Left ventricle myocardium inferior (tissue), 1 donor: ENCODE data around the gene PARPBP. TPM values are rescaled to one million over a fixed set of nuclear protein-coding genes. Genes with fewer than 3 reads are reported as not detected.
"Not testable (repeated sequence)": the region's sequence is repeated elsewhere in the genome, so short reads cannot be mapped to it uniquely, and the experiment has no call there.

ENCODE experiments used
- DNase-seq: peaks from one replicate; pipeline ENCODE4 v3.0.0-alpha.2; 2020
- H3K27ac ChIP-seq: fragments of 200-600 bp; replicated peaks from 2 replicates; pipeline ENCODE4 v1.8.0; 2021
- H3K27me3 ChIP-seq: fragments of 200-600 bp; 2 replicates; pipeline ENCODE4 v1.8.0; 2021; ENCODE audit warnings: low read depth
- H3K36me3 ChIP-seq: fragments of 200-600 bp; 2 replicates; pipeline ENCODE4 v1.8.0; 2021
- H3K4me1 ChIP-seq: fragments of 200-600 bp; 2 replicates; pipeline ENCODE4 v1.8.0; 2021
- H3K4me3 ChIP-seq: fragments of 200-600 bp; 2 replicates; pipeline ENCODE4 v1.8.0; 2021; ENCODE audit warnings: mild to moderate bottlenecking, moderate library complexity
- H3K9me3 ChIP-seq: fragments of 200-600 bp; replicated peaks from 2 replicates; pipeline ENCODE4 v1.8.0; 2021
- intact Hi-C: fragments of 100-400 bp; cut with micrococcal nuclease; formaldehyde crosslinking; loops from one replicate; pipeline ENCODE4 v1.11.0; 2022
- total RNA-seq: library from RNA; stranded (reverse); fragmentation: NEBNext Ultra II Directional; extraction: Animal tissue kit (Norgen Biotek cat#: 25700); gene quantifications from one replicate; pipeline ENCODE4 v1.2.1, GENCODE V29; 2021
- TF ChIP-seq, protein P1 (sequence below): fragments of 200-600 bp; IDR thresholded peaks from 2 replicates; pipeline ENCODE4 v1.8.0; 2021; ENCODE audit warnings: antibody characterized with exemption, mild to moderate bottlenecking, borderline replicate concordance
- donor health status: DM: no; HTN: yes; CAD: no; lungs with severe emphysema.

PARPBP gene
- total RNA-seq, 1 donor from 2014 or later = 0.33 TPM

DNA sequence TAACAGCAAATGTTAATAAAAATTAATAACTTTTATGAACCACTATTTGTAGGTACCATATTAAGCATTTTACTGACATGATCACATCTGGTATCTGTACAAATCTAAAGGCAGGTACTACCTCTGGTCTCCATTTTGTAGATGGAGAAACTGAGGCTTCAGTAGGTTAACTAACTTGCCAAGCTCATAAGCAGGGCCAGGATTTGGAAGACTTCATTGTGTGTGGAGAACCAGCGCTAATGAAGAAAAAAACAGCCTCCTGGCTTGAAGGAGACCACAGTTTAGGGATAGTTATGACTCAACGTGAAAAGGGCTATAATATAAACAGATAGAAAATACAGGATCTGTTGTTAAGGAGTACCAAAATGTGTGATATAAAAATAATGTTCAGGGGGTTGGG is 1.1 kb upstream of the PARPBP start:
- Histone ChIP-seq H3K36me3 (peaks cover 25% of the 10 kb centered on the region), H3K9me3 (no peaks in the 10 kb centered on the region), H3K27me3 (no peaks in the 10 kb centered on the region), H3K4me1 (peaks cover 24% of the 10 kb centered on the region), H3K4me3 (peak overlapping the region; percentile 88), H3K27ac (no peak overlapping the region)
- intact Hi-C loops = no loop called here
- no peak for DNase-seq
- TF ChIP-seq, protein P1, sequence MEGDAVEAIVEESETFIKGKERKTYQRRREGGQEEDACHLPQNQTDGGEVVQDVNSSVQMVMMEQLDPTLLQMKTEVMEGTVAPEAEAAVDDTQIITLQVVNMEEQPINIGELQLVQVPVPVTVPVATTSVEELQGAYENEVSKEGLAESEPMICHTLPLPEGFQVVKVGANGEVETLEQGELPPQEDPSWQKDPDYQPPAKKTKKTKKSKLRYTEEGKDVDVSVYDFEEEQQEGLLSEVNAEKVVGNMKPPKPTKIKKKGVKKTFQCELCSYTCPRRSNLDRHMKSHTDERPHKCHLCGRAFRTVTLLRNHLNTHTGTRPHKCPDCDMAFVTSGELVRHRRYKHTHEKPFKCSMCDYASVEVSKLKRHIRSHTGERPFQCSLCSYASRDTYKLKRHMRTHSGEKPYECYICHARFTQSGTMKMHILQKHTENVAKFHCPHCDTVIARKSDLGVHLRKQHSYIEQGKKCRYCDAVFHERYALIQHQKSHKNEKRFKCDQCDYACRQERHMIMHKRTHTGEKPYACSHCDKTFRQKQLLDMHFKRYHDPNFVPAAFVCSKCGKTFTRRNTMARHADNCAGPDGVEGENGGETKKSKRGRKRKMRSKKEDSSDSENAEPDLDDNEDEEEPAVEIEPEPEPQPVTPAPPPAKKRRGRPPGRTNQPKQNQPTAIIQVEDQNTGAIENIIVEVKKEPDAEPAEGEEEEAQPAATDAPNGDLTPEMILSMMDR = no peak

DNA sequence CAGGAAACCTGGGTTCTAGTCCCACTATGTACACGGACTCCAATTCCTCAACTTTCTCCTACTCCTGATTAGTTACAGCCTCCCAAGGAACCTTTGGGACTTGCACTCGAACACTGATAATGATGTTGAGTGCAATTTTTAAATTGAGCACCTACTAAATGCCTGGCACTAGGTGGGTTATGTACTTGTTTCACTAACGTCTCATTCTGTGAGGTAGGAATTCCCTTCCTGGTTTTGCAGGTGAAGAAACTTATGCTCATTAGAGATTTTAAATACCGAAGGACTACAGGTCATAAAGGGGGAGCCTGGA is 536 bp downstream of the PARPBP start:
- Histone ChIP-seq H3K27ac (no peak overlapping the region), H3K4me1 (peaks cover 24% of the 10 kb centered on the region)
- intact Hi-C loops = no loop called here

DNA sequence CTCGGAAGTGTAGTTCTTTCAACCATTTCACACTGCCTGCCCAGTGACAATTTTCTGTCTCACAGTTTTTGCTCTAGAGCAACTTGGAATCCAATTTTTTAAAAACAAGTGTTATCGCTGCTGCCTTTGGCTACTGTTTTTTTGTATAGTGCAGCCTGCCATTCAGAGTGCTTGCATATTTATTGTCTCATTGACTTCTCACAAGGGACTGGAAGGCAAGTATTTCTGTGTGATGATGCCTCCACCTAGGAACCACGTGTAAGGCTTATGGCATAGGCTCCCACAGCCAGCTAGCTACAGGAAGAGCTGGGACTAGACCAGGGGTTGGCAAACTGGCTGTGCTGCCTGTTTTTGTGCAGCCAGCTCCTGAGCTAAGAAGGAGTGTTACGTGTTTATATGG is 903 bp downstream of the PARPBP start:
- intact Hi-C loops = no loop called here
- Histone ChIP-seq H3K27me3 (no peaks in the 10 kb centered on the region), H3K36me3 (peaks cover 24% of the 10 kb centered on the region), H3K4me1 (peaks cover 24% of the 10 kb centered on the region), H3K4me3 (peak overlapping the region; percentile 88), H3K9me3 (no peaks in the 10 kb centered on the region), H3K27ac (no peak overlapping the region)
- TF ChIP-seq, protein P1 = no peak
- DNase-seq = no peak

More for the DNA sequence above, 536 bp downstream of the PARPBP start:
- no peak for DNase-seq
- H3K9me3 ChIP-seq = no peaks in the 10 kb centered on the region
- peaks cover 25% of the 10 kb centered on the region for H3K36me3 ChIP-seq
- peak overlapping the region; percentile 88 for H3K4me3 ChIP-seq
- TF ChIP-seq, protein P1 = no peak
- no peaks in the 10 kb centered on the region for H3K27me3 ChIP-seq

DNA sequence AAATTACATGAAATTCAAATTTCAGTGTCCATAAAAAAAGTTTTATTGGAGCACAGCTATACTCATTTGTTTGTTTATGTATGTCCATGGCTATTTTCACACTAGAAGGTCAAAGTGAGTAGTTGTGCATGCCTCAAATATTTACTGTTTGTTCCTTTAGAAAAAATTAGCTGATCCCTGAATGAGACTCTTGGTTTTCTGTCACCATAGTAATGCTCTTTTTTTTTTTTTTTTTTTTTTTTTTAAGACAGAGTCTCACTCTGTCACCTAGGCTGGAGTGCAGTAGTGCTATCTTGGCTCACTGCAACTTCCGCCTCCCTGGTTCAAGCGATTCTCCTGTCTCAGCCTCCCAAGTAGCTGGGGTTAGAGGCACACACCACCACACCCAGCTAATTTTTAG is 1.3 kb downstream of the PARPBP start:
- H3K4me3 ChIP-seq, H3K9me3 ChIP-seq, intact Hi-C loops: not testable (repeated sequence)

DNA sequence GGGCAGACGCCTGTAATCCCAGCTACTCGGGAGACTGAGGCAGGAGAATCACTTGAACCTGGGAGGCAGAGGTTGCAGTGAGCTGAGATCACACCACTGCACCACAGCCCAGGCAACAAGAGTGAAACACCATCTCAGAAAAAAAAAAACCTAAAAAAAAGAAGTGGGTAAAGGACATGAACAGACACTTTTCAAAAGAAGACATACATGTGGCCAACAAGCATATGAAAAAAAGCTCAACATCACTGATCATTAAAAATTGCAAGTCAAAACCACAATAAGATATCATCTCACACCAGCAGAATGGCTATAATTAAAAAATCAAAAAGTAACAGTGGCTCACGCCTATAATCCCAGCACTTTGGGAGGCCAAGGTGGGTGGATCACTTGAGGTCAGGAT is 10.7 kb downstream of the PARPBP start:
- intact Hi-C loops, DNase-seq, H3K36me3 ChIP-seq, H3K4me3 ChIP-seq, H3K27me3 ChIP-seq, H3K9me3 ChIP-seq, H3K4me1 ChIP-seq, H3K27ac ChIP-seq: not testable (repeated sequence)

More for the DNA sequence above, 1.3 kb downstream of the PARPBP start:
- not testable (repeated sequence) for DNase-seq, H3K27me3 ChIP-seq, H3K27ac ChIP-seq
- H3K36me3 ChIP-seq = peaks cover 20% of the 10 kb centered on the region
- peaks cover 24% of the 10 kb centered on the region for H3K4me1 ChIP-seq

DNA sequence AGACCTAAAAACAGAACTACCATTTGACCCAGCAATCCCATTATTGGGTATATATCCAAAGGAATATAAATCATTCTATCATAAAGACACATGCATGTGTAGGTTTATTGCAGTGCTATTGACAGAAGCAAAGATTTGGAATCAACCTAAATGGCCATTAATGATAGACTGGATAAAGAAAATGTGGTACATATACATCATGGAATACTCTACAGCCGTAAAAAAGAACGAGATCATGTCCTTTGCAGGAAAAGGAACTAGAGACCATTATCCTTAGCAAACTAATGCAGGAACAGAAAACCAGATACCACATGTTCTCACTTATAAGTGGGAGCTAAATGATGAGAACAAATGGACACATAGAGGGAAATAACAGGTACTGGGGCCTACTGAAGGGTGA is 11.5 kb downstream of the PARPBP start:
- H3K4me1 ChIP-seq, H3K27ac ChIP-seq, DNase-seq, intact Hi-C loops, H3K36me3 ChIP-seq, H3K27me3 ChIP-seq, H3K9me3 ChIP-seq, H3K4me3 ChIP-seq: not testable (repeated sequence)

DNA sequence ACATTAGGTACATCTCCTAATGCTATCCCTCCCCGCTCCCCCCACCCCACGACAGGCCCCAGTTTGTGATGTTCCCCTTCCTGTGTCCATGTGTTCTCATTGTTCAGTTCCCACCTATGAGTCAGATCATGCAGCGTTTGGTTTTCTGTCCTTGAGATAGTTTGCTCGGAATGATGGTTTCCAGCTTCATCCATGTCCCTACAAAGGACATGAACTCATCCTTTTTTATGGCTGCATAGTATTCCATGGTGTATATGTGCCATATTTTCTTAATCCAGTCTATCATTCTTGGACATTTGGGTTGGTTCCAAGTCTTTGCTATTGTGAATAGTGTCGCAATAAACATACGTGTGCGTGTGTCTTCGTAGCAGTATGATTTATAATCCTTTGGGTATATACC is 17.6 kb downstream of the PARPBP start:
- H3K4me3 ChIP-seq, H3K4me1 ChIP-seq, H3K36me3 ChIP-seq, intact Hi-C loops, DNase-seq, H3K27ac ChIP-seq, H3K27me3 ChIP-seq: not testable (repeated sequence)
- peaks cover 11% of the 10 kb centered on the region for H3K9me3 ChIP-seq

DNA sequence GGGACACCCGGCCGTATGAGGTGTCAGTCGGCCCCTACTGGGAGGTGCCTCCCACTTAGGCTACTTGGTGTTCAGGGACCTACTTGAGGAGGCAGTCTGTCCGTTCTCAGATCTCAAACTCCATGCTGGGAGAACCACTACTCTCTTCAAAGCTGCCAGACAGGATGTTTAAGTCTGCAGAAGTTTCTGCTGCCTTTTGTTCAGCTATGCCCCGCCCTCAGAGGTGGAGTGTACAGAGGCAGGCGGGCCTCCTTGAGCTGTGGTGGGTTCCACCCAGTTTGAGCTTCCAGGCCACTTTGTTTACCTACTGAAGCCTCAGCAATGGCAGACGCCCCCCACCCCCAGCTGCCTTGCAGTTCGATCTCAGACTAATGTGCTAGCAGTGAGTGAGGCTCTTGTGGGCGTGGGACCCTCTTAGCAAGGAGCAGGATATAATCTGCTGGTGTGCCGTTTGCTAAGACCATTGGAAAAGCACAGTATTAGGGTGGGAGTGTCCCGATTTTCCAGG is 22.9 kb downstream of the PARPBP start:
- H3K36me3 ChIP-seq, DNase-seq, intact Hi-C loops, H3K4me1 ChIP-seq, H3K27ac ChIP-seq, H3K4me3 ChIP-seq, H3K27me3 ChIP-seq: not testable (repeated sequence)
- peaks cover 12% of the 10 kb centered on the region for H3K9me3 ChIP-seq
